GM18511 (cell line): ENCODE data around the gene SLC7A4.

ENCODE experiments used
- ATAC-seq: cut with Tn5 transposase; IDR thresholded peaks from one replicate; pipeline ENCODE4 v1.9.1; 2021; ENCODE audit warnings: mild to moderate bottlenecking, moderate library complexity; ENCODE audit not compliant: unreplicated experiment

The SLC7A4 gene

GRCh38 chr22:21000207-21000986 lies 32.0 kb downstream of the SLC7A4 start:
- ATAC-seq = no peak

GRCh38 chr22:20999350-21000206 lies 32.8 kb downstream of the SLC7A4 start:
- ATAC-seq = no peak

GRCh38 chr22:20998411-20999336 lies 33.7 kb downstream of the SLC7A4 start:
- no peak for ATAC-seq

GRCh38 chr22:20997536-20998257 lies 34.7 kb downstream of the SLC7A4 start:
- no peak for ATAC-seq

- ATAC-seq = no peak
These were observed 35.5 kb downstream of the SLC7A4 start for GRCh38 chr22:20996598-20997535.

GRCh38 chr22:20996031-20996410 lies 36.3 kb downstream of the SLC7A4 start:
- ATAC-seq = no peak

- no peak for ATAC-seq
These were observed 36.9 kb downstream of the SLC7A4 start for GRCh38 chr22:20995329-20996030.

GRCh38 chr22:20994902-20995241 lies 37.5 kb downstream of the SLC7A4 start:
- ATAC-seq = no peak

- ATAC-seq = no peak
These were observed 38.0 kb downstream of the SLC7A4 start for GRCh38 chr22:20994128-20994901.

GRCh38 chr22:20993304-20994127 lies 38.8 kb downstream of the SLC7A4 start:
- no peak for ATAC-seq

- no peak for ATAC-seq
These were observed 39.7 kb downstream of the SLC7A4 start for GRCh38 chr22:20992456-20993303.

GRCh38 chr22:20992056-20992442 lies 40.3 kb downstream of the SLC7A4 start:
- no peak for ATAC-seq

- no peak for ATAC-seq
These were observed 40.9 kb downstream of the SLC7A4 start for GRCh38 chr22:20991252-20992055.

- ATAC-seq = no peak
These were observed 41.9 kb downstream of the SLC7A4 start for GRCh38 chr22:20990184-20991180.
